GM23338 (cell line): ENCODE measurements around the gene TADA2A. TPM values are rescaled to one million over a fixed set of nuclear protein-coding genes. Genes with fewer than 3 reads are reported as not detected.
A peak's percentile ranks its signal among the peaks of the same experiment; 100 is the strongest.

Source experiments
- ATAC-seq: fragments of 200-7000 bp; cut with Tn5 transposase; 3 replicates; pipeline ENCODE4 v1.9.1; 2020
- DNase-seq: peaks from one replicate; pipeline ENCODE4 v3.0.0-alpha.2; 2015; ENCODE audit warnings: low spot score
- H2AFZ ChIP-seq: fragments of 200-600 bp; sonication (generic); 2 replicates; pipeline ENCODE4 v1.8.0; 2016; ENCODE audit warnings: antibody characterized with exemption, mild to moderate bottlenecking, moderate library complexity
- H3F3A ChIP-seq: fragments of 200-600 bp; sonication (generic); replicated peaks from 2 replicates; pipeline ENCODE4 v1.8.0; 2017; ENCODE audit warnings: antibody characterized with exemption, mixed run types, low read depth
- H3K27ac ChIP-seq: fragments of 200-600 bp; sonication (generic); 2 replicates; pipeline ENCODE4 v1.6.1; 2016; ENCODE audit warnings: low read depth
- H3K27me3 ChIP-seq: fragments of 200-600 bp; sonication (generic); 2 replicates; pipeline ENCODE4 v1.8.0; 2016; ENCODE audit warnings: mild to moderate bottlenecking, mixed run types, moderate library complexity; ENCODE audit not compliant: insufficient read depth
- H3K36me3 ChIP-seq: fragments of 200-600 bp; sonication (generic); 2 replicates; pipeline ENCODE4 v1.8.0; 2016; ENCODE audit warnings: mild to moderate bottlenecking; ENCODE audit not compliant: insufficient read depth
- H3K4me1 ChIP-seq: fragments of 200-600 bp; sonication (generic); 2 replicates; pipeline ENCODE4 v1.8.0; 2016; ENCODE audit warnings: mild to moderate bottlenecking, moderate library complexity; ENCODE audit not compliant: insufficient read depth
- H3K4me2 ChIP-seq: fragments of 200-600 bp; sonication (generic); 2 replicates; pipeline ENCODE4 v1.7.1; 2017; ENCODE audit warnings: mixed run types
- H3K4me3 ChIP-seq: fragments of 200-600 bp; sonication (generic); 2 replicates; pipeline ENCODE4 v1.6.1; 2016; ENCODE audit warnings: mixed run types
- H3K79me2 ChIP-seq: fragments of 200-600 bp; sonication (generic); replicated peaks from 2 replicates; pipeline ENCODE4 v1.8.0; 2017; ENCODE audit warnings: mild to moderate bottlenecking; ENCODE audit not compliant: insufficient read depth
- H3K9me2 ChIP-seq: fragments of 200-600 bp; sonication (generic); 2 replicates; pipeline ENCODE4 v1.8.0; 2017; ENCODE audit not compliant: insufficient read depth
- H4K20me1 ChIP-seq: fragments of 200-600 bp; sonication (generic); replicated peaks from 2 replicates; pipeline ENCODE4 v1.8.0; 2017; ENCODE audit warnings: mild to moderate bottlenecking; ENCODE audit not compliant: insufficient read depth
- H3K27ac Mint-ChIP-seq: 2 replicates; pipeline ENCODE4 v1.8.0; 2020; ENCODE audit warnings: inconsistent platforms, mild to moderate bottlenecking, moderate library complexity, mixed read lengths
- H3K27me3 Mint-ChIP-seq: 3 replicates; pipeline ENCODE4 v1.8.0; 2022; ENCODE audit warnings: low read depth, mild to moderate bottlenecking, moderate library complexity, mixed read lengths, inconsistent platforms; ENCODE audit not compliant: insufficient read depth, poor library complexity
- H3K36me3 Mint-ChIP-seq: 3 replicates; pipeline ENCODE4 v1.8.0; 2021; ENCODE audit warnings: low read depth, mild to moderate bottlenecking, inconsistent platforms, moderate library complexity, mixed read lengths
- H3K4me1 Mint-ChIP-seq: 3 replicates; pipeline ENCODE4 v1.8.0; 2020; ENCODE audit warnings: mild to moderate bottlenecking, inconsistent platforms, mixed read lengths
- H3K4me3 Mint-ChIP-seq: 3 replicates; pipeline ENCODE4 v1.8.0; 2021; ENCODE audit warnings: moderate library complexity, mild to moderate bottlenecking, inconsistent platforms, mixed read lengths
- H3K9me3 Mint-ChIP-seq: 3 replicates; pipeline ENCODE4 v1.8.0; 2020; ENCODE audit warnings: moderate library complexity, mild to moderate bottlenecking, inconsistent platforms, mixed read lengths
- CREB1 ChIP-seq: fragments of 250-450 bp; sonication (Bioruptor Pico); IDR thresholded peaks from 2 replicates; pipeline ENCODE4 v1.5.0; 2020; ENCODE audit warnings: low read depth, mild to moderate bottlenecking, moderate library complexity
- EZH2 ChIP-seq: fragments of 200-600 bp; sonication (generic); IDR thresholded peaks from one replicate; pipeline ENCODE4 v1.8.0; 2017; ENCODE audit warnings: antibody characterized with exemption, mild to moderate bottlenecking, low read depth; ENCODE audit not compliant: unreplicated experiment
- JUNB ChIP-seq: IDR thresholded peaks from one replicate; pipeline ENCODE4 v1.6.1; 2016; ENCODE audit warnings: antibody characterized with exemption; ENCODE audit not compliant: unreplicated experiment
- NANOG ChIP-seq: IDR thresholded peaks from 2 replicates; pipeline ENCODE4 v1.6.1; 2016; ENCODE audit warnings: antibody characterized with exemption, borderline replicate concordance
- POLR2AphosphoS5 ChIP-seq: IDR thresholded peaks from 2 replicates; pipeline ENCODE4 v1.6.1; 2016; ENCODE audit warnings: antibody characterized with exemption, low read depth
- ZNF114 ChIP-seq: fragments of 250-450 bp; sonication (Bioruptor Pico); IDR thresholded peaks from 2 replicates; pipeline ENCODE4 v1.5.0; 2020; ENCODE audit warnings: mild to moderate bottlenecking, moderate library complexity
- polyA plus RNA-seq: library from polyadenylated mRNA; unstranded; fragments of >200 nt; fragmentation: Nextera tagmentation; extraction: Ambion mirVana; gene quantifications from 2 replicates; pipeline ENCODE4 v1.2.1, GENCODE V29; 2016
- total RNA-seq: library from RNA; depleted of rRNA; stranded (reverse); fragments of >200 nt; shearing (Covaris generic); gene quantifications from 2 replicates; pipeline ENCODE4 v1.2.3, GENCODE V29; 2014
- TF ChIP-seq, protein P1 (sequence below): IDR thresholded peaks from one replicate; pipeline ENCODE4 v1.6.1; 2018; ENCODE audit warnings: antibody characterized with exemption; ENCODE audit not compliant: unreplicated experiment

Gene TADA2A
- total and polyA plus RNA-seq, 2 experiments from 2014 or later = 14.5 to 17.1 TPM

- TF ChIP-seq EZH2 (no peak), NANOG (no peak), POLR2AphosphoS5 (peak; percentile 88), ZNF114 (CRISPR knock-in tag) (no peak), JUNB (no peak)
- TF ChIP-seq, protein P1, sequence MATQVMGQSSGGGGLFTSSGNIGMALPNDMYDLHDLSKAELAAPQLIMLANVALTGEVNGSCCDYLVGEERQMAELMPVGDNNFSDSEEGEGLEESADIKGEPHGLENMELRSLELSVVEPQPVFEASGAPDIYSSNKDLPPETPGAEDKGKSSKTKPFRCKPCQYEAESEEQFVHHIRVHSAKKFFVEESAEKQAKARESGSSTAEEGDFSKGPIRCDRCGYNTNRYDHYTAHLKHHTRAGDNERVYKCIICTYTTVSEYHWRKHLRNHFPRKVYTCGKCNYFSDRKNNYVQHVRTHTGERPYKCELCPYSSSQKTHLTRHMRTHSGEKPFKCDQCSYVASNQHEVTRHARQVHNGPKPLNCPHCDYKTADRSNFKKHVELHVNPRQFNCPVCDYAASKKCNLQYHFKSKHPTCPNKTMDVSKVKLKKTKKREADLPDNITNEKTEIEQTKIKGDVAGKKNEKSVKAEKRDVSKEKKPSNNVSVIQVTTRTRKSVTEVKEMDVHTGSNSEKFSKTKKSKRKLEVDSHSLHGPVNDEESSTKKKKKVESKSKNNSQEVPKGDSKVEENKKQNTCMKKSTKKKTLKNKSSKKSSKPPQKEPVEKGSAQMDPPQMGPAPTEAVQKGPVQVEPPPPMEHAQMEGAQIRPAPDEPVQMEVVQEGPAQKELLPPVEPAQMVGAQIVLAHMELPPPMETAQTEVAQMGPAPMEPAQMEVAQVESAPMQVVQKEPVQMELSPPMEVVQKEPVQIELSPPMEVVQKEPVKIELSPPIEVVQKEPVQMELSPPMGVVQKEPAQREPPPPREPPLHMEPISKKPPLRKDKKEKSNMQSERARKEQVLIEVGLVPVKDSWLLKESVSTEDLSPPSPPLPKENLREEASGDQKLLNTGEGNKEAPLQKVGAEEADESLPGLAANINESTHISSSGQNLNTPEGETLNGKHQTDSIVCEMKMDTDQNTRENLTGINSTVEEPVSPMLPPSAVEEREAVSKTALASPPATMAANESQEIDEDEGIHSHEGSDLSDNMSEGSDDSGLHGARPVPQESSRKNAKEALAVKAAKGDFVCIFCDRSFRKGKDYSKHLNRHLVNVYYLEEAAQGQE = no peak
- H2AFZ ChIP-seq = no peak overlapping the region
Measured at GRCh38 chr17:37358098-37358829, 48.4 kb upstream of the TADA2A start.

GRCh38 chr17:37358830-37359681 lies 47.6 kb upstream of the TADA2A start:
- ATAC-seq = peak; percentile 84
- Mint-ChIP-seq H3K4me3 (peak overlapping the region; percentile 92), H3K27me3 (peaks cover 4% of the 10 kb centered on the region), H3K36me3 (peaks cover 12% of the 10 kb centered on the region; the same call in 2 of the 3 replicates), H3K27ac (peak overlapping the region; percentile 97), H3K9me3 (no peaks in the 10 kb centered on the region), H3K4me1 (peaks cover 28% of the 10 kb centered on the region)
- Histone ChIP-seq H3K27ac (peak overlapping the region; percentile 95), H3K4me2 (peak overlapping the region; percentile 95), H3K27me3 (no peaks in the 10 kb centered on the region), H2AFZ (peak overlapping the region; percentile 95), H4K20me1 (peaks cover 34% of the 10 kb centered on the region), H3K36me3 (no peaks in the 10 kb centered on the region), H3K4me1 (peaks cover 31% of the 10 kb centered on the region), H3K4me3 (peak overlapping the region; percentile 85), H3K9me2 (no peaks in the 10 kb centered on the region), H3K79me2 (peaks cover 44% of the 10 kb centered on the region), H3F3A (0 out of 2 replicates have a peak, but pooled peaks cover 7% of the 10 kb centered on the region)
- peak; percentile 98 for DNase-seq
- TF ChIP-seq ZNF114 (CRISPR knock-in tag) (no peak), CREB1 (CRISPR knock-in tag) (0 out of 2 replicates have a peak, but pooled peaks have one; percentile 10), POLR2AphosphoS5 (peak; percentile 71)

More at GRCh38 chr17:37358098-37358829, 48.4 kb upstream of the TADA2A start:
- peaks cover 15% of the 10 kb centered on the region; the same call in 2 of the 3 replicates for H3K36me3 Mint-ChIP-seq
- DNase-seq = peak; percentile 94
- peaks cover 28% of the 10 kb centered on the region for H3K4me1 Mint-ChIP-seq
- peaks cover 4% of the 10 kb centered on the region for H3K27me3 Mint-ChIP-seq
- peak; percentile 67 for ATAC-seq
- H3F3A ChIP-seq = 0 out of 2 replicates have a peak, but pooled peaks cover 7% of the 10 kb centered on the region
- H4K20me1 ChIP-seq = peaks cover 41% of the 10 kb centered on the region
- peak overlapping the region; percentile 92 for H3K4me3 Mint-ChIP-seq
- H3K27ac ChIP-seq = peak overlapping the region; percentile 85
- H3K9me3 Mint-ChIP-seq = no peaks in the 10 kb centered on the region
- no peaks in the 10 kb centered on the region for H3K9me2 ChIP-seq
- H3K4me2 ChIP-seq = peak overlapping the region; percentile 95
- peaks cover 32% of the 10 kb centered on the region for H3K4me1 ChIP-seq
- H3K4me3 ChIP-seq = peak overlapping the region; percentile 85
- peak overlapping the region; percentile 97 for H3K27ac Mint-ChIP-seq
- no peaks in the 10 kb centered on the region for H3K27me3 ChIP-seq
- no peaks in the 10 kb centered on the region for H3K36me3 ChIP-seq
- peaks cover 52% of the 10 kb centered on the region for H3K79me2 ChIP-seq
